Lung (tissue), 12 donors: ENCODE measurements around the gene TJP2. TPM values are rescaled to one million over a fixed set of nuclear protein-coding genes. Genes with fewer than 3 reads are reported as not detected.

Experiments
- ATAC-seq: fragments of 200-7000 bp; cut with Tn5 transposase; one replicate; pipeline ENCODE4 v1.9.1; 2020; ENCODE audit warnings: moderate number of reproducible peaks; ENCODE audit not compliant: insufficient read depth, low FRiP score
- DNase-seq, 3 donors: peaks; one replicate each; pipeline ENCODE4 v3.0.0-alpha.2; 2013 to 2017
- H3K27ac ChIP-seq, 2 donors: one replicate each; pipeline ENCODE4 v1.5.1; 2013; ENCODE audit warnings: mild to moderate bottlenecking in 2 of 2, moderate library complexity in 2 of 2, control low read depth in 1 of 2, inconsistent platforms in 1 of 2, low read depth in 1 of 2, low read length in 1 of 2
- H3K27me3 ChIP-seq, 3 donors: one replicate each; pipeline ENCODE4 v1.5.1; 2013; ENCODE audit warnings: low read length in 2 of 3; ENCODE audit not compliant: control insufficient read depth in 3 of 3, insufficient read depth in 3 of 3
- H3K36me3 ChIP-seq, 4 donors: one replicate each; pipeline ENCODE4 v1.5.1; 2013; ENCODE audit warnings: low read length in 4 of 4, mild to moderate bottlenecking in 1 of 4, moderate library complexity in 1 of 4; ENCODE audit not compliant: control insufficient read depth in 4 of 4, insufficient read depth in 4 of 4
- H3K4me1 ChIP-seq, 5 donors: one replicate each; pipeline ENCODE4 v1.5.1; 2013; ENCODE audit warnings: low read length in 5 of 5, mild to moderate bottlenecking in 2 of 5, moderate library complexity in 1 of 5; ENCODE audit not compliant: control insufficient read depth in 5 of 5, insufficient read depth in 5 of 5
- H3K4me3 ChIP-seq: one replicate; pipeline ENCODE4 v1.5.1; 2013; ENCODE audit warnings: mild to moderate bottlenecking, control low read depth, moderate library complexity
- H3K9ac ChIP-seq, 2 donors: one replicate each; pipeline ENCODE4 v1.5.1; 2013; ENCODE audit warnings: low read length in 2 of 2, control low read depth in 1 of 2; ENCODE audit not compliant: insufficient read depth in 1 of 2
- H3K9me3 ChIP-seq, 4 donors: one replicate each; pipeline ENCODE4 v1.5.1; 2013; ENCODE audit warnings: low read length in 3 of 4, mild to moderate bottlenecking in 1 of 4, moderate library complexity in 1 of 4; ENCODE audit not compliant: control insufficient read depth in 4 of 4, insufficient read depth in 3 of 4
- WGBS, 2 donors: extraction: QIAGEN DNeasy Blood & Tissue Kit; methylation state at CpG; one replicate each; pipeline ENCODE4 v1.1.7; 2013; 5-methylcytosine and 5-hydroxymethylcytosine counted together
- polyA plus RNA-seq, 2 donors: library from polyadenylated mRNA; stranded (reverse); fragments of 200-250 nt; gene quantifications; one replicate each; pipeline ENCODE4 v1.2.1, GENCODE V29; 2013
- total RNA-seq, 2 donors: library from RNA; depleted of rRNA in 1 of 2; stranded (reverse); fragments of >200 nt in 1 of 2; gene quantifications; one replicate each; pipeline ENCODE4 v1.2.1, GENCODE V29; 2014 to 2021
- TF ChIP-seq, protein P1 (sequence below): IDR thresholded peaks from 2 replicates; pipeline ENCODE4 v1.5.1; 2012; ENCODE audit warnings: mild to moderate bottlenecking; ENCODE audit errors: control extremely low read depth, extremely low read depth
- donor health status: control.
- donor health status: control.
- donor health status: Bipolar disorder and iron deficiency.
- donor health status: healthy.
- donor health status: DM: yes; HTN: yes; CAD: no.

The TJP2 gene
- total and polyA plus RNA-seq, 4 donors = 39.3 to 181 (median 73.6) TPM

DNA sequence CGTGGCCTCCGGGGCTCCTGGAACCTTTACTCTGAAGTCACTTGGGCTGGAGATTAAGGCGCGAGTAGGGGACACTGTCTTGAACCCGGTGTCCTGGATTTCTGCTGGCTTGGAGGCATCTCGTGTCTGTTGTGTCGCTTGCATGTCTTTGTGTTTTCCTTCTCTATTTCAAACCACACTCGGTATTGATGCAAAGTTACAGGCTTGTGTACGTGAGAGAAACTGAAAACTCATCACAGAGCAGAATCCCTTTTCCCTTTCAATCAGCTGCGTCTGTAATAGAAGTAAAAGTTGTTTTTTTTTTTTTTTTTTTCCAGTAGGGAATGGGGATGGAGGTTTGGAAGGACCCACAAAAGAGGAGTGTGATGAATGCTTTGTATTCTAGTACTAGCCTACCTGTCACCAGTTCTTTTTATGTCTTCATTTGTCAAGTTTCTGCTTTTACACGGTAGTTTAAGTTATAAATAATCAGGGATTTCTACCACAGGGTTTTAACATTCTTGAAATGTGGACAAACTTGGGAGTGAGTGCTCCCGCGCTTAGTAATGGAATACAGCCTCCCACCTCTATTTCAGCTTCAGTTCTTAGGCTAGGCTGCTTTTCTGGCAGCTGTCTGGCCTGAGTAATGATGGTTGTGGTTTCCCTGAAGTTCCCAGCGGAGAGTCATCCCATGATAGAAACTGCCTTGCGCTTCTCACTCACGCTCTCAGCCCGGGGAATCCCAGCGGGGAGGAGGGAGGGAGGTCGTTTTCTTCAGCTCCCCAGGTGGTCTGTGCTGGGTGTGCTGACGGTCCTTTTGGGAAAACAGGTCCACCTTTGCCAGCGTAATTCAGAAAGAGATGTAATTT is 763 bp downstream of the TJP2 start:
- 9 to 20% methylated on average over 21 of the region's 21 CpGs for WGBS, 2 donors
- H3K4me1 ChIP-seq = peaks cover 4 to 38% (median 10%) of the 10 kb centered on the region in 5 donors
- peak in 2 of 3 donors; percentile 46 to 64 for DNase-seq

DNA sequence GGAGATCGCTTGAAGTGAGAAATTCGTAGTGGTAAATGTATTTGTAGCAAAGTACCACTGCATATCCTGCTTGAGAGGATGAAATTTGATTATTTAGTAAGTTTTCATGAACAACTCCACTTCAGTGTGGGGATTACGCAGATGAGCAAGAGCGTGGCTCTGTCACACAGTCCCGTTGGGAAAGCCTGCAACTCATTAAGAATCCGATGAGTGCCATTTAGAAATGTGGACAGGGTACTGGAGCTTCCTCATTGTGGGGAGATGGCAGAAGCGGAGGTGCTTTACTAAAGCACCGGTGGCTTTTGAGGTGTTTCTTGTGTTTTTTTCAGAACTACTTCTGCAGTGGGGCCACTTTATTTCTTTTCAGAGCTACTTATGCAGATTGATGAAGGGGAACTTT is 1.4 kb downstream of the TJP2 start:
- H3K4me1 ChIP-seq = peaks cover 4 to 41% (median 10%) of the 10 kb centered on the region in 5 donors
- 30 to 49% methylated on average over 8 of the region's 8 CpGs for WGBS, 2 donors
- no peak for DNase-seq
- H3K9ac ChIP-seq = no peak overlapping the region
- no peak for ATAC-seq
- H3K36me3 ChIP-seq = no peaks in the 10 kb centered on the region
- no peak overlapping the region for H3K4me3 ChIP-seq
- H3K9me3 ChIP-seq = no peaks in the 10 kb centered on the region
- TF ChIP-seq, protein P1, sequence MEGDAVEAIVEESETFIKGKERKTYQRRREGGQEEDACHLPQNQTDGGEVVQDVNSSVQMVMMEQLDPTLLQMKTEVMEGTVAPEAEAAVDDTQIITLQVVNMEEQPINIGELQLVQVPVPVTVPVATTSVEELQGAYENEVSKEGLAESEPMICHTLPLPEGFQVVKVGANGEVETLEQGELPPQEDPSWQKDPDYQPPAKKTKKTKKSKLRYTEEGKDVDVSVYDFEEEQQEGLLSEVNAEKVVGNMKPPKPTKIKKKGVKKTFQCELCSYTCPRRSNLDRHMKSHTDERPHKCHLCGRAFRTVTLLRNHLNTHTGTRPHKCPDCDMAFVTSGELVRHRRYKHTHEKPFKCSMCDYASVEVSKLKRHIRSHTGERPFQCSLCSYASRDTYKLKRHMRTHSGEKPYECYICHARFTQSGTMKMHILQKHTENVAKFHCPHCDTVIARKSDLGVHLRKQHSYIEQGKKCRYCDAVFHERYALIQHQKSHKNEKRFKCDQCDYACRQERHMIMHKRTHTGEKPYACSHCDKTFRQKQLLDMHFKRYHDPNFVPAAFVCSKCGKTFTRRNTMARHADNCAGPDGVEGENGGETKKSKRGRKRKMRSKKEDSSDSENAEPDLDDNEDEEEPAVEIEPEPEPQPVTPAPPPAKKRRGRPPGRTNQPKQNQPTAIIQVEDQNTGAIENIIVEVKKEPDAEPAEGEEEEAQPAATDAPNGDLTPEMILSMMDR = no peak
- H3K27ac ChIP-seq = peak overlapping the region; percentile 17 to 90
- no peaks in the 10 kb centered on the region for H3K27me3 ChIP-seq

More for the DNA sequence above, 763 bp downstream of the TJP2 start:
- no peaks in the 10 kb centered on the region for H3K9me3 ChIP-seq
- H3K36me3 ChIP-seq = no peaks in the 10 kb centered on the region
- peak overlapping the region; percentile 87 for H3K4me3 ChIP-seq
- TF ChIP-seq, protein P1 = no peak
- peak overlapping the region in 1 of 2 donors; percentile 75 for H3K9ac ChIP-seq
- H3K27ac ChIP-seq = peak overlapping the region; percentile 90 to 94
- ATAC-seq = peak; percentile 39
- no peaks in the 10 kb centered on the region for H3K27me3 ChIP-seq

DNA sequence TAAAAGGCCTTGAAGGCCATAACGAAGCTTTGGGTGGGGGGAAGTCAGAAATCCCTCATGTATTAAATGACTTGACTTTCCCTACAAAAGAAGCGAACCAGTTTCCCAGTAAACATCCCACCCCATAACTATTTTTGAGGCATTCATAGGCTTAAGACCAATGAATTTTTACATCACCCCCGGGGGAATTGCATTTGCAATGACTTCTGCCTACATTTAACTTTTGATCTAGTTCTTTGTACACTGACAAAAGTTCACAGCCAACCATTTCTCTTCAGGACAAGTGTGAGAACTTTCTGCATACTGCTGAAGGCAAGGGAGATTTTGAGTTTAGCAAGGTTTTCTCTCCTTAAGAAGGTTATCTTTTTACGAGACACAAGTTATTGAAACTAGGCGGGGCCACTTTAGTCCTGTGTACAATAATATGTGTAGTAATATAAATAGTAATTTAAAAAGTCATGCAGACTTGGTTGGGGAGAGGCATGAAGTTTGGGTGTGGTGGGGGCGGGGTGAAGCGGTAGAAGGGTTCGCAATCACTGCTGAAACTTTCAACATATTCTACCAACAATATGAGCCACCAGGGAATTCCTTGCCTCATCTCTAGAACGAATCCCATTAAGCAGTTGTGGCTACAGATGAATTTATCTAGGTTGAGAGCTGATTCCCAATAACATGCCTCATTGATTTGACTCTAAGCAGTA is 2.5 kb downstream of the TJP2 start:
- Histone ChIP-seq H3K27me3 (no peaks in the 10 kb centered on the region), H3K27ac (peak overlapping the region in 1 of 2 donors; percentile 41), H3K9ac (no peak overlapping the region), H3K4me1 (peaks cover 4 to 46% (median 15%) of the 10 kb centered on the region in 5 donors), H3K36me3 (no peaks in the 10 kb centered on the region), H3K9me3 (no peaks in the 10 kb centered on the region), H3K4me3 (no peak overlapping the region)
- TF ChIP-seq, protein P1 = no peak
- 65 to 69% methylated on average over 9 of the region's 9 CpGs for WGBS, 2 donors
- ATAC-seq (no peak), DNase-seq (no peak)
